Astrocyte (in vitro differentiated cells and primary cell): ENCODE measurements around the gene EGF. TPM values are rescaled to one million over a fixed set of nuclear protein-coding genes. Genes with fewer than 3 reads are reported as not detected.
"Not testable (repeated sequence)": the region's sequence is repeated elsewhere in the genome, so short reads cannot be mapped to it uniquely, and the experiment has no call there.

Experiments
- DNase-seq: peaks from one replicate; pipeline ENCODE4 v3.0.0-alpha.2; 2010; ENCODE audit warnings: low read depth
- FAIRE-seq: peaks from 2 replicates; lab custom pipeline; 2011; peaks lifted over from hg19 to GRCh38; lab: Jason Lieb, UNC
- H2AFZ ChIP-seq: 2 replicates; pipeline ENCODE4 v1.6.0; 2012; ENCODE audit warnings: low read depth, low read length, inconsistent platforms
- H3K27ac ChIP-seq: 2 replicates; pipeline ENCODE4 v1.5.1; 2011; ENCODE audit warnings: low read depth, low read length, inconsistent platforms
- H3K27me3 ChIP-seq: 2 replicates; pipeline ENCODE4 v1.6.0; 2011; ENCODE audit warnings: low read length, inconsistent platforms; ENCODE audit not compliant: insufficient read depth
- H3K36me3 ChIP-seq: 2 replicates; pipeline ENCODE4 v1.5.1; 2011; ENCODE audit warnings: low read length, inconsistent platforms; ENCODE audit not compliant: insufficient read depth
- H3K4me1 ChIP-seq: 2 replicates; pipeline ENCODE4 v1.5.1; 2011; ENCODE audit warnings: low read length, inconsistent platforms; ENCODE audit not compliant: insufficient read depth
- H3K4me2 ChIP-seq: 2 replicates; pipeline ENCODE4 v1.6.0; 2012; ENCODE audit warnings: low read length, inconsistent platforms
- H3K4me3 ChIP-seq: 2 replicates; pipeline ENCODE4 v1.5.1; 2011; ENCODE audit warnings: low read depth, mild to moderate bottlenecking, low read length, inconsistent platforms; ENCODE audit not compliant: insufficient read depth
- H3K79me2 ChIP-seq: 2 replicates; pipeline ENCODE4 v1.6.0; 2012; ENCODE audit warnings: mild to moderate bottlenecking, low read length, inconsistent platforms; ENCODE audit not compliant: insufficient read depth
- H3K9ac ChIP-seq: 2 replicates; pipeline ENCODE4 v1.6.0; 2012; ENCODE audit warnings: mild to moderate bottlenecking, low read length, inconsistent platforms
- H3K9me3 ChIP-seq: 2 replicates; pipeline ENCODE4 v1.5.1; 2012; ENCODE audit warnings: low read depth, mild to moderate bottlenecking, low read length, inconsistent platforms; ENCODE audit not compliant: insufficient read depth
- H4K20me1 ChIP-seq: 2 replicates; pipeline ENCODE4 v1.6.0; 2012; ENCODE audit warnings: low read length, inconsistent platforms; ENCODE audit not compliant: insufficient read depth
- H3K27ac Mint-ChIP-seq: one replicate; pipeline ENCODE4 v1.8.0; 2021; ENCODE audit warnings: mild to moderate bottlenecking, mixed read lengths; ENCODE audit not compliant: unreplicated experiment
- H3K27me3 Mint-ChIP-seq: one replicate; pipeline ENCODE4 v1.8.0; 2021; ENCODE audit warnings: low read depth, mixed read lengths; ENCODE audit not compliant: unreplicated experiment
- H3K36me3 Mint-ChIP-seq: one replicate; pipeline ENCODE4 v1.8.0; 2021; ENCODE audit warnings: low read depth, mixed read lengths; ENCODE audit not compliant: unreplicated experiment
- H3K4me1 Mint-ChIP-seq: one replicate; pipeline ENCODE4 v1.8.0; 2021; ENCODE audit warnings: low read depth, mixed read lengths; ENCODE audit not compliant: unreplicated experiment
- H3K4me3 Mint-ChIP-seq: one replicate; pipeline ENCODE4 v1.8.0; 2021; ENCODE audit warnings: mild to moderate bottlenecking, moderate library complexity, mixed read lengths; ENCODE audit not compliant: unreplicated experiment
- H3K9me3 Mint-ChIP-seq: one replicate; pipeline ENCODE4 v1.8.0; 2021; ENCODE audit warnings: mild to moderate bottlenecking, mixed read lengths; ENCODE audit not compliant: unreplicated experiment
- EZH2 ChIP-seq: IDR thresholded peaks from 2 replicates; pipeline ENCODE4 v1.6.1; 2012; ENCODE audit warnings: mild to moderate bottlenecking, low read length, inconsistent platforms; ENCODE audit not compliant: insufficient read depth
- total RNA-seq: library from RNA; stranded (reverse); gene quantifications from 2 replicates; pipeline ENCODE4 v1.2.1, GENCODE V29; 2021
- TF ChIP-seq, protein P1 (sequence below): IDR thresholded peaks from 2 replicates; pipeline ENCODE4 v1.5.1; 2011; ENCODE audit warnings: low read depth, mild to moderate bottlenecking, inconsistent platforms, low read length, moderate library complexity; ENCODE audit not compliant: insufficient read depth

The EGF gene
- total RNA-seq, 1 donor from 2014 or later, result 22.9 TPM

DNA sequence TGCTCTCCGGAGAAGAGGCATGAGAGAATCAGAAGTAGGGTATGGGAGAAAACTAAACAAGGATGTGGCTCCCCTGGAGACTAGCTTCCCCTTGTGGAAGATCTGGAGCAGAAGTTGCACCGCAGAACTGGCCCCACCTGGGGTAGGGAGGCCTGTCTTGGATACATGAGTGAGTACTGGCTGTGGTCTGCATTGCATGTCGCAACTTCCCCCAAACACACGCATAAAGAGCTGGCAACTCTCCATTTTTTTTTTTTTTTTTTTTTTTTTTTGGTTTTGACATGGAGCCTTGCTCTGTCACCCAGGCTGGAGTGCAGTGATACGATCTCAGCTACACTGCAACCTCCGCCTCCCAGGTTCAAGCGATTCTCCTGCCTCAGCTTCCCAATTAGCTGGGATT lies 119.9 kb downstream of the EGF start:
- TF ChIP-seq EZH2, result no peak
- TF ChIP-seq, protein P1, sequence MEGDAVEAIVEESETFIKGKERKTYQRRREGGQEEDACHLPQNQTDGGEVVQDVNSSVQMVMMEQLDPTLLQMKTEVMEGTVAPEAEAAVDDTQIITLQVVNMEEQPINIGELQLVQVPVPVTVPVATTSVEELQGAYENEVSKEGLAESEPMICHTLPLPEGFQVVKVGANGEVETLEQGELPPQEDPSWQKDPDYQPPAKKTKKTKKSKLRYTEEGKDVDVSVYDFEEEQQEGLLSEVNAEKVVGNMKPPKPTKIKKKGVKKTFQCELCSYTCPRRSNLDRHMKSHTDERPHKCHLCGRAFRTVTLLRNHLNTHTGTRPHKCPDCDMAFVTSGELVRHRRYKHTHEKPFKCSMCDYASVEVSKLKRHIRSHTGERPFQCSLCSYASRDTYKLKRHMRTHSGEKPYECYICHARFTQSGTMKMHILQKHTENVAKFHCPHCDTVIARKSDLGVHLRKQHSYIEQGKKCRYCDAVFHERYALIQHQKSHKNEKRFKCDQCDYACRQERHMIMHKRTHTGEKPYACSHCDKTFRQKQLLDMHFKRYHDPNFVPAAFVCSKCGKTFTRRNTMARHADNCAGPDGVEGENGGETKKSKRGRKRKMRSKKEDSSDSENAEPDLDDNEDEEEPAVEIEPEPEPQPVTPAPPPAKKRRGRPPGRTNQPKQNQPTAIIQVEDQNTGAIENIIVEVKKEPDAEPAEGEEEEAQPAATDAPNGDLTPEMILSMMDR, result no peak
- FAIRE-seq, result no peak
- no peaks in the 10 kb centered on the region for H3K36me3 Mint-ChIP-seq

DNA sequence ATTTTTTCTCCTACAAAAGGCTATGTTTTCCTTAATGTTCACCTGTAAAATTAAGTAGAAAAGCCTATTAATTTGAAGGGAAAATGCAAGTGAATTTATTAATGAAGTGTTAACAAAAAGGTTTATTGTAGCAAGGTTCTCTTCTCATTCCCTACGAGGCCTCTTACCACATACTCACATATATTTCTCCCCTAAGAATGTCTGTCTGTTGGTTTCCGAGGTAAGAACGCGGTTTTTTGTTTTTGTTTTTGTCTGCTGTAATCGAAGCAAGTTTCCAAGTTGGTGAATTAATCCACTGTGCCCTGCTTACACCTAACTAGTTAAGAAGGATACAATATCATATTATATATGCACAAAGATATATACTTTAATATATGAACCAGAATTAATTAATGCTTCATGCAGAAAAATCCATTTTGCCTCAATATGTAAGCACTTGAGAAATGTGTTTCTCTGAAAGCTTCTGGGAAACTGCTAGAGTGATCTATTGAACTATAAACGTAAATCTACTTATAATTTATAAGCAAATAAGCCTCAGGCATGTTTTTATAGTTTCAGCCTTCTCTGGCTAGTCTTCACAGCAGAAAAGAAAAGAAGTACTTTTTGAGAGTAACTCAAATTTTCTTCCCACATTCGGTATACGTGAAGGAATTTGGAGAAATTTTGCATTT lies 120.8 kb downstream of the EGF start:
- H3K36me3 Mint-ChIP-seq, result no peaks in the 10 kb centered on the region
- H3K9me3 Mint-ChIP-seq, result peaks cover 2% of the 10 kb centered on the region
- Histone ChIP-seq H3K9me3 (no peaks in the 10 kb centered on the region), H3K27me3 (no peaks in the 10 kb centered on the region), H4K20me1 (no peaks in the 10 kb centered on the region), H2AFZ (no peak overlapping the region), H3K4me1 (no peaks in the 10 kb centered on the region), H3K79me2 (no peaks in the 10 kb centered on the region), H3K4me3 (no peak overlapping the region), H3K27ac (no peak overlapping the region), H3K9ac (no peak overlapping the region), H3K36me3 (no peaks in the 10 kb centered on the region), H3K4me2 (no peak overlapping the region)
- no peaks in the 10 kb centered on the region for H3K4me1 Mint-ChIP-seq
- peaks cover 2% of the 10 kb centered on the region for H3K27me3 Mint-ChIP-seq
- DNase-seq (no peak), FAIRE-seq (no peak)
- TF ChIP-seq EZH2, result no peak
- TF ChIP-seq, protein P1, result no peak
- no peak overlapping the region for H3K4me3 Mint-ChIP-seq
- no peak overlapping the region for H3K27ac Mint-ChIP-seq

More for the DNA sequence above, 119.9 kb downstream of the EGF start:
- Histone ChIP-seq H3K36me3 (no peaks in the 10 kb centered on the region), H3K9ac (no peak overlapping the region), H3K27ac (no peak overlapping the region), H2AFZ (no peak overlapping the region), H3K4me2 (no peak overlapping the region), H4K20me1 (no peaks in the 10 kb centered on the region), H3K4me3 (no peak overlapping the region), H3K9me3 (no peaks in the 10 kb centered on the region), H3K4me1 (no peaks in the 10 kb centered on the region), H3K79me2 (no peaks in the 10 kb centered on the region), H3K27me3 (no peaks in the 10 kb centered on the region)
- Mint-ChIP-seq H3K27ac (no peak overlapping the region), H3K27me3 (peaks cover 2% of the 10 kb centered on the region), H3K9me3 (peaks cover 2% of the 10 kb centered on the region), H3K4me3 (no peak overlapping the region), H3K4me1 (no peaks in the 10 kb centered on the region)
- DNase-seq, result no peak

DNA sequence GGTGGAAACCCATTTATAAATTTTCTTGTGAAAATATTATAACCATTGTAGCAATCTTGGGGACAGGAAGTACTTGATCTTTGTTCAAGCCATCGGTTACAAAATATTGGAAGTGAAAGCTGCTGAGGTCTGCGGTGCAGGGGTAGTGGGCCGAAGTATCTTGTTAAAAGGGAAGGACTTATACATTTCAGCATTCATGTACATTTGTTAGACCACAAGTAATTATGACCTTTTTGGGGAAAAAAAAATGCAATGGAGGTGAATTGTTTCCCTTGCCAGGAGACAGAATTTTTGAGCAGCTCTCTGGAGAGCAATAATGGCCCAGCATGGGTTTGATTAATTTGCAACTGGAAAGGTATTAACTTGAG lies 121.3 kb downstream of the EGF start:
- Histone ChIP-seq H3K4me2 (no peak overlapping the region), H3K36me3 (no peaks in the 10 kb centered on the region), H3K9ac (no peak overlapping the region), H2AFZ (no peak overlapping the region), H3K9me3 (no peaks in the 10 kb centered on the region), H4K20me1 (no peaks in the 10 kb centered on the region), H3K27me3 (no peaks in the 10 kb centered on the region), H3K4me3 (no peak overlapping the region), H3K27ac (no peak overlapping the region), H3K79me2 (no peaks in the 10 kb centered on the region), H3K4me1 (no peaks in the 10 kb centered on the region)
- DNase-seq (no peak), FAIRE-seq (no peak)
- Mint-ChIP-seq H3K36me3 (no peaks in the 10 kb centered on the region), H3K27ac (no peak overlapping the region), H3K4me3 (no peak overlapping the region), H3K9me3 (peaks cover 2% of the 10 kb centered on the region), H3K4me1 (no peaks in the 10 kb centered on the region), H3K27me3 (peaks cover 2% of the 10 kb centered on the region)
- TF ChIP-seq, protein P1, result no peak
- no peak for TF ChIP-seq EZH2

DNA sequence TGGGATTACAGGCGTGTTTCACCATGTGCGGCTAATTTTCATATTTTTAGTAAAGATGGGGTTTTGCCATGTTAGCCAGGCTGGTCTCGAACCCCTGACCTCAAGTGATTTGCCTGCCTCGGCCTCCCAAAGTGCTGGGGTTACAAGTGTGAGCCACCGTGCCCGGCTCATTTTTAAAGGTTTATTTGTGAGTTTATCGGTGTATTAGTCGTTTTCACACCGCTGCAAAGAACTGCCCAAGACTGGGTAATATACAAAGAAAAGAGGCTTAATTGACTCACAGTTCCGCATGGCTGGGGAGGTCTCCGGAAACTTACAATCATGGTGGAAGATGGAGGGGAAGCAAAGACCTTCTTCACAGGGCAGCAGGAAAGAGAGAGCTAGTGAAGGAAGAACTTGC lies 126.5 kb downstream of the EGF start:
- not testable (repeated sequence) for H3K9ac ChIP-seq, H3K36me3 ChIP-seq, FAIRE-seq, H3K4me1 ChIP-seq, H3K27me3 Mint-ChIP-seq, H3K4me2 ChIP-seq, H4K20me1 ChIP-seq, H3K9me3 ChIP-seq, H3K36me3 Mint-ChIP-seq, H3K27ac Mint-ChIP-seq, H3K9me3 Mint-ChIP-seq, H2AFZ ChIP-seq, H3K79me2 ChIP-seq, H3K4me3 ChIP-seq, H3K27me3 ChIP-seq, H3K27ac ChIP-seq, H3K4me3 Mint-ChIP-seq, DNase-seq
- peaks cover 16% of the 10 kb centered on the region for H3K4me1 Mint-ChIP-seq
